HG03159 (cell line): ENCODE results near the gene THOC5.

Source experiments
- ATAC-seq: cut with Tn5 transposase; IDR thresholded peaks from one replicate; pipeline ENCODE4 v1.9.1; 2021; ENCODE audit warnings: mild to moderate bottlenecking, moderate library complexity; ENCODE audit not compliant: unreplicated experiment

Gene THOC5

DNA sequence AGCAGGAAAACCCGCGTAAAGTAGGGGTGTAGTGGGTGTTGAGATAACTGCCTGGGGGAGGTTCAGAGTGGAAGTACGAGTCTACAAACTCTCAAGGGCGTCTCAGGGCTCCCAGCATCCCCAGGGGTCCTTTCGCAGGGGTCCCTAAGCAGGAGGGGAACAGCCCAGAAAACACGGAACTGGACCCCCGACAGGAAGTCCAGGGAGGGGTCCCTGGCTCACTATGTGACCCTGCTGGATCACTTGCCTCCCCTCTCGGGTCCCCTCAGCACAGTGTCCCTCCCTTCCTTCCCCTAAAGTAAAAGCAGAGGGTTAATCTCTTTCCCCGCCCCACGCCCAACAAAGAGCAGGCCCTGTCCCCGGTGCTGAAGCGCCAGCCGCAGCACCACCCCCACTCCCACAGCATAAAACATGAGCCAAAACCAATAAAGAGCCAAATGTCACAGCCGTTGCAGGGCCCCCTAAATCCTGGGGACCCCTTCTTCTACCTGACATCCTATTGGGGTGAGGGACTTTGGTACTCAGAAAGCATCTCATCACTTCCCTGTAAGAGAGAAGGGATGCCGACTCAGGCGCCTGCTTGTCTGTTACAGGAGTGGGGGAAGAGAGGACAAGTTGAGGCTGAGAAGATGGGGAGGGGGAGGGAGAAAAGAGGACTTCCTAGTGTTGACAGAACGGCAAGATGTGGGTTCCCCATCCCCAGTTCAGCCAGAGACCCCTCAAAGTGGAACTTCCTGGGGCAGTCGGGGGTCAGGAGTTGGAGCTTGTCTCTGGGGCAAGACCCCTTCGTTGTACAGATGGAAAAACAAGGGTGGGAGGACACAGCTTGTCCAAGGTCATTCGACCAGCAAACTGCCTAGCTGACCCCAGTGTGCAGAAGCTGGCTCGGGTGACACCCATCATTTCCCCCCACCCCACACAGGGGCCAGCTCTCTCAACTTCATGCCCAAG lies 75.0 kb downstream of the THOC5 start:
- ATAC-seq, result no peak

DNA sequence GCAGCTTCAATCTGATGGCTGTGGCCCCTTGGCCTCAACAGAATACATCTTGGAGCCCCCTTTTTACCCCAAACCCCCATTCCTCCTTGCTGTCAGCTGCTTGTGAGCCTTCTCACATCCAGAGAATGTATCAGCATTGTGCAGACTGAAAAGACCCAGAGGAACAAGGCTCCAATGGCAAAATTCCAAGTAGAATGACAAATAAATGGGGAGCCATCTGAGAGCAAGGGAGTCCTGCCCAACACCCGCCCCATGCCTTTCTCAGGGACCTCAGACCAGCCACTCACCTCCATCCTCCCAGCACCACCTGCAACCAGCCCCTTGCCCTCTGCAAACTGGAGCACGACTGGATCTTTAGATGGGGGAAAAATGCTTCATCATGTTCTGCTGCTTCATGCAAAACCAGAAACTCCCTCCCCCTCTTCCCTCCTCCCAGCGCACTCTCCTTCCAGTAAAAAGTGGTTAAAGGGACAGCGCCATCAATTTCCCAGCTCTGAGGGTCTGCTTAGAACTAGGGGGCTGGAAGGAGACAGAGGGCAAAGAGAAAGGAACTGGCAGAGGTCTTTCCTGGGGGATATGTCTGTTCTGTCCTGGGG lies 75.7 kb downstream of the THOC5 start:
- ATAC-seq, result no peak

GRCh38 chr22:29476116-29476515 lies 77.4 kb downstream of the THOC5 start:
- no peak for ATAC-seq

GRCh38 chr22:29475550-29475949 lies 78.0 kb downstream of the THOC5 start:
- no peak for ATAC-seq

DNA sequence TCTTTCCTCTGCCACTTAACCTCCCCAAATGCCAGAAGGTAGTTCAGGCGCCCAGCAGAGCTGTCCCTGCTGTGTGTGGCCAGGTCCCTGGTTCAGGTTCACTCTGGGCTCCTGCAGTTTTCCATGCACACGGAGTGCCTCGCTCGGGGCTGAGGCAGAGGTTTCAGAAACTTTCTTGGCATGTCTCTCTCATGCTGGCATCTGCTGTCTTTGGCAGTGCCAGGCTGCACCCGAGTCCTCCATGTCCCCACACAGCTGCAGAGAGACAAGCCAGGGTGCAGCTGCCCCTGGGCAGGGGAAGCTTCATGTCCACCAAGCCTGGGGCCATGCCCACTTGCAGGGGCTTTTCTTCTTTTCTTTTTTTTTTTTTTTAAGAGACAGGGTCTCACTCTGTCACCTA lies 80.6 kb downstream of the THOC5 start:
- no peak for ATAC-seq

GRCh38 chr22:29470159-29470855 lies 83.2 kb downstream of the THOC5 start:
- no peak for ATAC-seq

GRCh38 chr22:29469755-29470154 lies 83.8 kb downstream of the THOC5 start:
- ATAC-seq, result no peak

DNA sequence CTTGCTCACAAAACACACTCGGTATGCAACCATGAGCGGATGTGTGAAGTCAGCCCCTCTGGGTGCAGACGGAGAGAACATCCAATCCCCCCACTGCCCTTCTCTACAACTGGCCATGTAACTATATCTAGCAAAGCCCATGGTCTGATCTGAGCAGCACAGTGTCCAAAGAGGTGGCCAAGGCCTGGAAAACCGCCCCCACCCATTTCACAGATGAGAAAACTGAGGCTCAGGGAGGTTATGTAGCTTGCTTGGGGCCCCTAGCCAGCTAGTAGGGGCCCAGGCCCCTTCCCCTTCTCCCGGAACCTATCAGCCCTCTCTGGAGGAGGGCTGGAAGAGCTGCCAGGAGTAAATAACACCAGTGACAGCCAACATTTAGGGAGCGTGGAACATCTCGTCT lies 89.0 kb downstream of the THOC5 start:
- ATAC-seq, result no peak

- no peak for ATAC-seq
Observed at GRCh38 chr22:29463629-29464028, 89.9 kb downstream of the THOC5 start.

DNA sequence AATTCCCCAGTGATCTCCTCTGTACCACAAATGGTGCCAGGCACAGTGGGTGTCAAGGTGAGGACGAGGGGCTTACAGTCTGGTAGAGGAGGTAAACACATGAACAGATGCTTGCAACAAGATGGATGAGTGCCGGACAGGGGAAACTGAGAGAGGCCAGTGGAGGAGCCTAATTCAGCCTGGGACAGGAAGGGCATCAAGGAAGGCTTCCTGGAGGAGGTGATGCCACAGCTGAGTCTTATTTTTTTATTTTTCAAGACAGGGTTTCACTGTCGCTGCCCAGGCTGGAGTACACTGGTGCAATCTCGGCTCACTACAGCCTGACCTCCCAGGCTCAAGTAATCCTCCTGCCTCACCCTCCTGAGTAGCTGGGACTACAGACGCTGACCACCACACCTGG lies 92.3 kb downstream of the THOC5 start:
- no peak for ATAC-seq

GRCh38 chr22:29459773-29460172 lies 93.8 kb downstream of the THOC5 start:
- ATAC-seq, result no peak

GRCh38 chr22:29458551-29458950 lies 95.0 kb downstream of the THOC5 start:
- ATAC-seq, result no peak

GRCh38 chr22:29457730-29458129 lies 95.8 kb downstream of the THOC5 start:
- no peak for ATAC-seq

DNA sequence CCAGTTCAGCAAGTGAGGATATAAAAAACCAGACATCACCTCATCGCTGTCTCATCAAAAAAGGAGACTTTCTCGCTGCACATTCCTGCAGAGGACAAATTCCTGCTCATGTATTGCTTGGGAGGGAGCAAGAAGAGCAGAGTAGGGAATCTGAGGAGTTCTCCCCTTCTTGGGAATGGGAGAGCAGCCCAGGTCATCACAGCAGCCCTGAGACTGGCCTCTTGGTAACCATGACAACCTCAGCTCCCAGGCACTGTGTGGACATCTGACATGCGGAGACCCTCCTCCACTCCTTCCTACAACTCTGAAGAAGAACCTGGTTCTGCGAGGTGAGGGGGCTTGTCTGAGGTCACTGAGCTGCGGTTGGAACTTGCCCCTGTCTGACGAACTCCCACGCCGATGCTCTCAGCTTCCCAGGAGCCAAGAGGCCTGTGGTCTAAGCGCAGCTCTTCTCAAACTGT lies 97.3 kb downstream of the THOC5 start:
- no peak for ATAC-seq
